UCSD-AML1 (cell line): ENCODE data around the gene NCAPD3.

ENCODE experiments used
- DNase-seq: peaks from one replicate; lab custom pipeline; 2025; ENCODE audit not compliant: unreplicated experiment; lab: John Stamatoyannopoulos, UW

NCAPD3 gene

GRCh38 chr11:134170177-134170918 is 53.4 kb downstream of the NCAPD3 start:
- DNase-seq, result no peak

DNA sequence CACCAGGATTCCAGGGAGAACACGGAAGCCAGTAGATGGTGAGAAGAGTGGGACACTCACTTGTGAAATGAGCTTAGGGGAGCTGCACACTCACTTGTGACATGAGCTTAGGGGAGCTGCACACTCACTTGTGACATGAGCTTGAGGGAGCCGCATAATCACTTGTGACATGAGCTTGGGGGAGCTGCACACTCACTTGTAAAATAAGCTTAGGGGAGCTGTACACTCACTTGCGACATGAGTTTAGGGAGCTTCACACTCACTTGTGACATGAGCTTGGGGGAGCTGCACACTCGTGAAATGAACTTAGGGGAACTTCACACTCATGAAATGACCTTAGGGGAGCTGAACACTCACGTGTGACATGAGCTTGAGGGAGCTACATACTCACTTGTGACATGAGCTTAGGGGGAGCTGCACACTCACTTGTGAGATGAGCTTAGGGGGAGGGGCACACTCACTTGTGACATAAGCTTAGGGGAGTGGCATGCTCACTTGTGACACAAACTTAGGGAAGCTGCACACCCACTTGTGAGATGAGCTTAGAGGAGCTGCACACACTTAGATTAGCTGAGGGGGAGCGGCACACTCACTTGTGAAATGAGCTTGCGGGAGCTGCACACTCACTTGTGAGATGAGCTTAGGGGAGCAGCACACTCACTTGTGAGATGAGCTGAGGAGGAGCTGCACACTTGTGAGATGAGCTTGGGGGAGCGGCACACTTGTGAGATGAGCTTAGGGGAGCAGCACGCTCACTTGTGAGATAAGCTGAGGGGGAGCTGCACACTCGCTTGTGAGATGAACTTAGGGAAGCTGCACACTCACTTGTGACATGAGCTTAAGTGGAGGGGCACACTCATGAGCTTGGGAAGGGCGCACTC is 59.0 kb downstream of the NCAPD3 start:
- no peak for DNase-seq

DNA sequence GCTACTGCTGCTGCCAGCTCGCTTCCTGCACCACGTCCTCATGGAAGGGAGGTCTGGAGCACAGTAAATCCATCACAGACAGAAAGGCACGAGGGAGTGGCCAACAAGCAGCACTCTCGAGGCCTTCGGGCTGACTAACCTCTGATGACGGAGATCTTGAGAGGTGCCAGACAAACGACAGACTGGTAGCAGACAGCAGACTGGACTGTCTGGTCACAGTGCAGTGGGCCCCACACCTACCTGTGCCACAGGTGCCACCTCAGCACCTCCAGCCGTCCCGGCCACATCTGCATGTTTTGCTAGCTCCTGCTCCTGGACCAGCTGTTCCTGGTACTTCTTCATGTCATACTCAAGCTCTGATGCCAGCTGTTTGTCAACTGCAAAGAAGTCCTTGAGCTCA is 64.1 kb downstream of the NCAPD3 start:
- DNase-seq, result no peak

- no peak for DNase-seq
Measured at GRCh38 chr11:134158023-134158422, 65.7 kb downstream of the NCAPD3 start.

DNA sequence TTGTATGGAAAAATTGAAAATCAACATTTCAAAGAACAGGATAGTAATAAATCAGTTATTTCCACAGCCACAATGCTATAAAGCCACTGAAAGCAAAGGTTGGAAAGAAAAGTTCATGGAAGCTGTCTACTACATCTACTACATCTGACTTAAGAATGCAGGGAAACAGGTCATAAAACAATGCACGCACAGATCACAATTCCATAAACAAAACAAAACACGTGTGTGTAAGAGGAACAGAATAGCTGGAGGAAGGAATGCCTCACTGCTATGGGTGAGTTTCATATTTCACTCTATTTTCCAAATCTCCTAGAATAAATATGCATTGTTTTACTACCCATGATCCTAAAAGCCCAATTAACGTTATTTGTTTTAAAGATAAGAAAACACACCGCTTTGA is 66.3 kb downstream of the NCAPD3 start:
- no peak for DNase-seq

DNA sequence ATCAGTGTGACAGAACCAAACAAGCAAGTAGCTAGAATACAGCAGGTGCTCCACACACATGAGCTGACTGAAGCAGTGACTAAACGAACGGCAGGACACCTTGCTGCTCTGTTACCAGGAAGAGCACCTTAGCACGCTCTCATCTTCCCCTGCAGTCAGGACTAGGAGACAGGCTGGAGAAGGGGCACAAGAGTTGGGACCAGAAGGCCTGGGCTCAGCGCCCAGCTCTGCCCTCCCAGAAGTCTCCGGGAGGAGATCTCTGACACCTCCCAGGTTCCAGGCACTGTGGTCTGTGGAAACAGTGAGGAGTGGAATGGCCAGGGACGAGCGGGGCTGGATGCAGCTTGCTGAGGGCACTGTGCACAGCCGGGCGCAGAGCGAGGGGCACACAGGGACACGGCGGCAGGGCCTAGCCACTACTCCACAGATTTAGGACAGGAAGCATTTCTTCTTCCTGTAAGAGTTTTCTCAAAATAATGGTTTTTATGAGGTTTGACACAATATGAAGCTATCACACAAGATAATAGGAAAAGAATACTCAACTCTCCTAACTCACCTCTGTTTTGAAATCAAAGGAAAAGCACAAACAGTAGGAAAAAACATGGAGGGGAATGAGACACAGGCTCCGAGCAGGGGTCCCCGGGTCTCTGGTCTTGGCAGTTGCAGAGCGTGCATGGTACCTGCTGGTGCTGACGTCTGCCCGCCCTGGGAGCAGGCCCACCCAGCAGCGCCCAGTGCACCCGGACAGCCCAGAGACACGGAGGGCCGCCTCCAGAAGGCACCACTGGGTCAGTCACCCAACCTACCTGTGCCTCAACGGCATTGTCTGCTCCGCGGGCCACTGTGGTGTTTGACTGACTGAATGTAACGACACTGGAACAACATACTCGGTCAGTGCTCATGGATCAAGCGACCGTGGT is 67.6 kb downstream of the NCAPD3 start:
- no peak for DNase-seq

DNA sequence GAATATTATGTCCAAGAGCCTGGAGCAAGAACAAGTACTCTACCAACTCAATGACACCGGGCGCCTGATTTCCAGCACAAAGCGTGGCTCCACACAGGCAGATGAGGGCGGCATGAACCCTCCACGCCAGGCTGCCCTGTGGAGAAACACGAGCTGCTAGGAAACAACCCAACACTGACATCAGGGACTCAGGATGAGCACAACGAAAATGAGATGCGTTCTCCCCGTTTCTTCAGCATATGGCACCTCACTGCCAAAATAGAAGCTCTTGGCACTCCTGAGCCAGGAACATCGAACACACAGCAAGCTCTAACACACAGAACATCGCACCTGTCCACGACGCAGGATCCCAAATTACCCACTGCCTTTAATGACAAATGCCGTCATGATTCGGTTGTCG is 68.3 kb downstream of the NCAPD3 start:
- no peak for DNase-seq

DNA sequence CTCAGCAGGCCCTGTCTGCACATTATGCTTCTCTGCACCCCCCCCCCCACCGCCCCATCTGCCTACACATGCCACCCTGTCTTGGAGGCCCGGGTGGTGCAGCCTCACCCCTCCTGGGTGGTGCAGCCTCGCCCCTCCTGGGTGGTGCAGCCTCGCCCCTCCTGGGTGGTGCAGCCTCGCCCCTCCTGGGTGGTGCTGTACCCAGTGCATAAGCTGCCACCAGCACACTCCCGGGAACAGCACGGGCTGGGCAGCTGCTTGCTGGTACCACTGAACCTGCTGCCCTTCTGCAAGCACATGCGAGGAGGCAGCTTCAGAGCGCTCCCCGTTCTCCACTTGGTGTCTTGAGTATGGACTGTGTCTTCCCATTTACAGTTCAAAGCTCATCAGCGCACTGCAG is 69.3 kb downstream of the NCAPD3 start:
- DNase-seq, result no peak

DNA sequence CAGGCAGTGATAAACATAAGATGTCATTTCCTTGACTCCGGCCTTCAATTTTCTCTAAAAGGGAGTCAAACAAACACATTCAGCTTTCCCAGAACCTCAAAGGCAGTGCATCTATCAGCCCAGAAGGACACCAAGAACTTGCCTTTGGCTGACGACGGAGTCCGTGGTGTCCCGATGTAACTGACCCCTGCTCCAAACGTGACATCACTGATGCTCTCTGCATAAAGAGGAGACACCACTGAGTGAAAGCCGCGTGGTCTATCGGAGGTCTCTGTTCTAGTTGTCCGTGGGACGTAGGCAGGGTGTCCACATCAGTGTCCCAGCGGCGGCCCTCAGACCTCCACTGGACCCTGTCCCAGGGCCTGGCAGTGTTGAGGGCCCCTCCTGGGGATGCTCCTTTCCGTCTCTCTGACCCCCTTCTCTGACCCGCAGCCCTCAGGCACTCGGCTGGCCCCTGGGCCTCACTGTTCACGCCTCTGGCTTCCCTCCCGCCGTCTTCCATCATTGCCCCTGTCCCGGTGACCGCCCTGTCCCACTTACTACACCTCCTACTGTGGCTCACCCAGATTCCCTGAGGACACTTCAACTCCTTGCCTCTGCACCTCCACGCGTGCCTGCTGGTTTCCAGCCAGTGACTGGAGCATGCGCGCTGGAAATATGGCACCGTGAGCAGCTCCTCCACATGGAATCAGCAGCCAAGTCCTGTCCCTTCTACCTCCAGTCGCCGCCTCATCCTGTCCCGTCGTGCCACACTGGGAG is 70.4 kb downstream of the NCAPD3 start:
- DNase-seq, result no peak

- DNase-seq, result no peak
Measured at GRCh38 chr11:134152696-134153095, 71.1 kb downstream of the NCAPD3 start.

DNA sequence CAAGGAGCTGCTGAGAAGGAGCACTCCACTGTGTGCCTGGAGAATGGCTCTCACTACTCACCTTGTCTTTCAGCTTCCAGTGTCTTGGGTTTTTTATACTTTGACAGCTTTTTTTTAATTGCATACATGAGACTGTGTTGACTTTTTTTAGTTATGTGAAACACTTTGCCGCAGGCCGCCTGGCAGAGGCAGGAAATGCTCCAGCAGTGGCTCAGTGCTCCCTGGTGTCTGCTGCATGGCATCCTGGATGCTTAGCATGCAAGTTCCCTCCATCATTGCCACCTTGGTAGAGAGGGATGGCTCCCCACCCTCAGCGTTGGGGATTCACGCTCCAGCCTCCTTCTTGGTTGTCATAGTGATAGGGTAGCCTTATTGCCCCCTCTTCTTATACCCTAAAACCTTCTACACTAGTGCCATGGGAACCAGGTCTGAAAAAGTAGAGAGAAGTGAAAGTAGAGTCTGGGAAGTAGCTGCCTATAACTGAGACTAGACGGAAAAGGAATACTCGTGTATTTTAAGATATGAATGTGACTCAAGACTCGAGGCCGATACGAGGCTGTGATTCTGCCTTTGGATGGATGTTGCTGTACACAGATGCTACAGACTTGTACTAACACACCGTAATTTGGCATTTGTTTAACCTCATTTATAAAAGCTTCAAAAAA is 72.6 kb downstream of the NCAPD3 start:
- no peak for DNase-seq

DNA sequence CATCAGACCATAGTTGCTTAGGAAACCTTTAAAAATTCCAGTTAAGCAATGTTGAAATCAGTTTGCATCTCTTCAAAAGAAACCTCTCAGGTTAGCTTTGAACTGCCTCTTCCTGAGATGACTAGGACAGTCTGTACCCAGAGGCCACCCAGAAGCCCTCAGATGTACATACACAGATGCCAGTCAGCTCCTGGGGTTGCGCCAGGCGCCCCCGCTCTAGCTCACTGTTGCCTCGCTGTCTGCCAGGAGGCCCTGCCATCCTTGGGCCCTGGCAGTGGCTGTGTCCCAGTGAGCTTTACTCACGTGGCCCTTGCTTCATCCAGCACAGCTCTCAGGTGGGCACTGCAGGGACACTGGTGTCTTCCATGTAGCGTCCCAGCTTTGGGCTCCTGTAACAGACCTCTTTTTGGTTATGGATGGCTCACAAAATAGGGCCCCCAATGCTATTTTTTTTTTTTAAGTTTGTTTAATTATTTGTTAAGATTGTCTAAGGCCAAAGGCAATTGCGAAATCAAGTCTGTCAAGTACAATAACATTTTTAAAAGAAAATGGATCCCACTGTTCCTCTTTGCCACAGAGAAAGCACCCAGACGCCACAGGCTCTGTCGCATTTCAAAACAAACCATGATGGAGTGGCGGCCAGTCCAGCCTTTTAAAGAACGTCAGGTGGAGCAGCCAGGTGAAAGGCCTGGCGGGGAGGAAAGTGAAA is 73.4 kb downstream of the NCAPD3 start:
- no peak for DNase-seq

DNA sequence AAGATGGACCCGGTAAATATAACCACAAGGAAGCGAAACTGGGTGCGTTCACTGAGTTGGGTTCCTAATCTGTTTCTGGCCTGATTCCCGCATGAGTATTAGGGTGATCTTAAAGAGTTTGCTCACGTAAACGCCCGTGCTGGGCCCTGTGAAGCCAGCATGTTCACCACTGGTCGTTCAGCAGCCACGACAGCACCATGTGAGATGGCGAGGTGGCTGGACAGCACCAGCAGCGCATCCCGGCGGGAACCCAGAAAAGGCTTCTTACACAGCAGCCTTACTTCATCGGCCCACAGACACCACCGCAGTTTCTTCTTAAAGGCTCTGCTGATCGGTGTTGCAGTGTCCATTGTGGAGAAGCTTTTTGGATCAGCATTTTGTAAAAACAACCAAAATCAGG is 74.4 kb downstream of the NCAPD3 start:
- DNase-seq, result no peak

DNA sequence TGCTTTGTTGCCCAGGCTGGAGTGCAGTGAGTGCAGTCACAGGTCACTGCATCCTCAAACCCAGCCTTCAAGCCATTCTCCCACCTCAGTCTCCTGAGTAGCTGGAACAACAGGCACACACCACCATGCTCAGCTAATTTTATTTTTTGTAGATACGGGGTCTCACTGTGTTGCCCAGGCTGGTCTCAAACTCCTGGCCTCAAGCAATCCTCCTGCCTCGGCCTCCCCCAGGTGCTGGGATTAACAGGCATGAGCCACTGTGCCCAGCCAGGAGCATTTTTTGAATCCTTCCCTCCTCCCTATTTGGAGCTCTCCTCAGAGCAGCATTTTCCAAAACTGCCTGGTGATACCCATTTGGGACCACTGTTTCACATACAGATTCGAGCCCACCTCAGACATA is 77.2 kb downstream of the NCAPD3 start:
- no peak for DNase-seq

GRCh38 chr11:134145715-134146114 is 78.1 kb downstream of the NCAPD3 start:
- no peak for DNase-seq

GRCh38 chr11:134144744-134145143 is 79.0 kb downstream of the NCAPD3 start:
- DNase-seq, result no peak

DNA sequence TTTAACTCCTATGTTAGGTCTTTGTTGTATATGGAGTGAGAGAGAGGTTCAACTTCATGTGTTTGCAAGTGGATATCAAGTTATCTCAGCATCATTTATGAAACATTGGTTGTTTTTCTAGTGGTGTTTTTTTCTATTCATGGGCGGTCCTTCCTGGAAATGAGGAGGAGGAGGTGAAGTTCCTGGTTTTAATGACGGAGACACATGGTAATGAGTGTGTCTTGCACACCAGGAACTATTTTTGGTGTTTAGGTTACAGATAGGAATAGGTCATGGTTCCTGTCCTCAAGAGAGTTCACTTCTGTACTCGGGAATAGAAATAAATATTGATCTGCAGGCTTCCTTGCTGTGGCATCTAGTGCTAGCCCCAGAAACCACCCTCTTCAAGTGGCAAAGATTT is 80.0 kb downstream of the NCAPD3 start:
- no peak for DNase-seq

GRCh38 chr11:134142536-134142935 is 81.2 kb downstream of the NCAPD3 start:
- no peak for DNase-seq

- no peak for DNase-seq
Measured at GRCh38 chr11:134140961-134141490, 82.7 kb downstream of the NCAPD3 start.
